HEK293 (cell line): Measurements from ENCODE around the gene KIF3B.

Experiments
- CTCF ChIA-PET: fragments of 350-600 bp; formaldehyde crosslinking; extraction: SDS; loops from one replicate; lab custom pipeline; 2021; ENCODE audit warnings: antibody characterized with exemption; lab: Yijun Ruan, JAX
- POLR2A ChIA-PET: fragments of 300-600 bp; formaldehyde crosslinking; extraction: SDS; loops from one replicate; lab custom pipeline; 2020; ENCODE audit warnings: antibody characterized with exemption, inconsistent platforms; lab: Yijun Ruan, JAX
- H3K27ac ChIP-seq: fragments of 200-500 bp; sonication (Bioruptor generic); 2 replicates; pipeline ENCODE4 v1.5.1; 2014; ENCODE audit warnings: low read depth, low read length, control low read depth, inconsistent platforms; ENCODE audit errors: extremely low read depth
- H3K36me3 ChIP-seq, 2 experiments: fragments of 200-500 bp in 1 of 2; sonication (Bioruptor generic) in 1 of 2; 1 replicate in 1 of 2; 2 replicates in 1 of 2; pipeline ENCODE4 v1.5.1; 2014 to 2017; ENCODE audit warnings: inconsistent platforms in 2 of 2, low read length in 2 of 2; ENCODE audit not compliant: control insufficient read depth in 2 of 2, insufficient read depth in 1 of 2
- H3K4me1 ChIP-seq: fragments of 200-500 bp; sonication (Bioruptor generic); 2 replicates; pipeline ENCODE4 v1.5.1; 2014; ENCODE audit warnings: mild to moderate bottlenecking, low read length, inconsistent platforms; ENCODE audit not compliant: control insufficient read depth, insufficient read depth
- H3K4me3 ChIP-seq: 2 replicates; pipeline ENCODE4 v1.5.1; 2011; ENCODE audit warnings: low read depth, mild to moderate bottlenecking, control low read depth, low read length, moderate library complexity
- H3K9me3 ChIP-seq: fragments of 200-500 bp; sonication (Bioruptor generic); 2 replicates; pipeline ENCODE4 v1.5.1; 2014; ENCODE audit warnings: low read depth, low read length, inconsistent platforms; ENCODE audit not compliant: control insufficient read depth, insufficient read depth
- GLIS1 ChIP-seq: fragments of 450-650 bp; formaldehyde crosslinking; IDR thresholded peaks from 2 replicates; pipeline ENCODE4 v1.5.1; 2016; ENCODE audit warnings: missing biosample characterization, missing genetic modification characterization
- PBX3 ChIP-seq: sonication (generic); formaldehyde crosslinking; IDR thresholded peaks from 2 replicates; pipeline ENCODE4 v1.8.1; 2022; ENCODE audit warnings: mild to moderate bottlenecking, moderate library complexity, missing genetic modification reagents
- PRDM10 ChIP-seq: fragments of 450-650 bp; formaldehyde crosslinking; IDR thresholded peaks from 2 replicates; pipeline ENCODE4 v1.5.1; 2016; ENCODE audit warnings: missing biosample characterization, missing genetic modification characterization
- REST ChIP-seq: fragments of 450-650 bp; formaldehyde crosslinking; IDR thresholded peaks from 2 replicates; pipeline ENCODE4 v1.5.1; 2016; ENCODE audit warnings: missing biosample characterization, missing genetic modification characterization
- ZNF114 ChIP-seq: fragments of 450-650 bp; formaldehyde crosslinking; IDR thresholded peaks from 2 replicates; pipeline ENCODE4 v1.5.0; 2017; ENCODE audit warnings: missing biosample characterization, missing genetic modification characterization
- ZNF155 ChIP-seq: fragments of 450-650 bp; formaldehyde crosslinking; IDR thresholded peaks from 2 replicates; pipeline ENCODE4 v1.5.1; 2016; ENCODE audit warnings: missing biosample characterization, missing genetic modification characterization
- ZNF221 ChIP-seq: fragments of 450-650 bp; formaldehyde crosslinking; IDR thresholded peaks from 2 replicates; pipeline ENCODE4 v1.5.1; 2017; ENCODE audit warnings: missing biosample characterization, missing genetic modification characterization, borderline replicate concordance
- ZNF335 ChIP-seq: fragments of 450-650 bp; formaldehyde crosslinking; conservative IDR thresholded peaks from 2 replicates; pipeline ENCODE4 v1.5.1; 2016; ENCODE audit warnings: missing biosample characterization, missing genetic modification characterization
- ZNF341 ChIP-seq: fragments of 450-650 bp; formaldehyde crosslinking; IDR thresholded peaks from 2 replicates; pipeline ENCODE4; 2016; ENCODE audit warnings: low read depth, missing biosample characterization, missing genetic modification characterization
- ZNF449 ChIP-seq: fragments of 450-650 bp; formaldehyde crosslinking; IDR thresholded peaks from 2 replicates; pipeline ENCODE4 v1.5.1; 2017; ENCODE audit warnings: missing biosample characterization, mild to moderate bottlenecking, missing genetic modification characterization, moderate library complexity
- ZNF596 ChIP-seq: fragments of 450-650 bp; IDR thresholded peaks from 2 replicates; pipeline ENCODE4 v1.5.0; 2018; ENCODE audit warnings: missing biosample characterization, mild to moderate bottlenecking, missing genetic modification characterization, moderate library complexity
- ZNF600 ChIP-seq: fragments of 450-650 bp; formaldehyde crosslinking; IDR thresholded peaks from 2 replicates; pipeline ENCODE4 v1.5.1; 2016; ENCODE audit warnings: missing biosample characterization, missing genetic modification characterization
- ZNF623 ChIP-seq: fragments of 450-650 bp; formaldehyde crosslinking; IDR thresholded peaks from 2 replicates; pipeline ENCODE4 v1.5.1; 2016; ENCODE audit warnings: missing biosample characterization, missing genetic modification characterization
- ZNF645 ChIP-seq: fragments of 450-650 bp; formaldehyde crosslinking; IDR thresholded peaks from 2 replicates; pipeline ENCODE4; 2016; ENCODE audit warnings: missing biosample characterization, missing genetic modification characterization
- ZNF843 ChIP-seq: fragments of 450-650 bp; formaldehyde crosslinking; IDR thresholded peaks from 2 replicates; pipeline ENCODE4 v1.5.1; 2016; ENCODE audit warnings: missing biosample characterization, missing genetic modification characterization

KIF3B gene

GRCh38 chr20:32300647-32301046, 23.2 kb downstream of the KIF3B start:
- no peak overlapping the region for H3K4me3 ChIP-seq
- H3K4me1 ChIP-seq: no peaks in the 10 kb centered on the region
- no peaks in the 10 kb centered on the region for H3K36me3 ChIP-seq
- TF ChIP-seq ZNF341 (tag by site-specific recombination): no peak
- TF ChIP-seq ZNF600: no peak
- TF ChIP-seq ZNF155 (tag by site-specific recombination): no peak
- no peak for TF ChIP-seq ZNF596 (tag by site-specific recombination)
- TF ChIP-seq GLIS1 (tag by site-specific recombination): no peak
- no peak for TF ChIP-seq ZNF335 (tag by site-specific recombination)
- no peak for TF ChIP-seq PRDM10 (tag by site-specific recombination)
- no peak for TF ChIP-seq ZNF449 (tag by site-specific recombination)
- TF ChIP-seq ZNF645: no peak
- no peak for TF ChIP-seq ZNF843 (tag by site-specific recombination)
- TF ChIP-seq ZNF623 (tag by site-specific recombination): no peak
- no peak for TF ChIP-seq ZNF221 (tag by site-specific recombination)
- no peak for TF ChIP-seq PBX3 (CRISPR knock-in tag)
- TF ChIP-seq ZNF114 (tag by site-specific recombination): no peak
- no peak for TF ChIP-seq REST
- CTCF ChIA-PET: interaction anchor here (1.1 kb wide), 1 partner anchor 27 kb away, joined by 4 read pairs; no protein-coding TSS in a partner anchor
- POLR2A ChIA-PET: no interaction called here
- H3K9me3 ChIP-seq: no peaks in the 10 kb centered on the region
- H3K27ac ChIP-seq: no peak overlapping the region
